GM12892 (cell line): ENCODE measurements around the gene NAXE.

Experiments
- DNase-seq: peaks from one replicate; pipeline ENCODE4 v3.0.0; 2011; ENCODE audit not compliant: insufficient read length
- FAIRE-seq: peaks from 2 replicates; lab custom pipeline; 2011; peaks lifted over from hg19 to GRCh38; lab: Jason Lieb, UNC
- POLR2A ChIP-seq: IDR thresholded peaks from 2 replicates; pipeline ENCODE4 v1.6.1; 2011; ENCODE audit warnings: low read depth, low read length, control low read depth
- POLR2AphosphoS5 ChIP-seq: IDR thresholded peaks from 2 replicates; pipeline ENCODE4 v1.6.1; 2011; ENCODE audit warnings: low read depth, low read length, control low read depth
- TAF1 ChIP-seq: IDR thresholded peaks from 2 replicates; pipeline ENCODE4 v1.6.1; 2011; ENCODE audit warnings: low read depth, mild to moderate bottlenecking, control low read depth, low read length, borderline replicate concordance

Gene NAXE

DNA sequence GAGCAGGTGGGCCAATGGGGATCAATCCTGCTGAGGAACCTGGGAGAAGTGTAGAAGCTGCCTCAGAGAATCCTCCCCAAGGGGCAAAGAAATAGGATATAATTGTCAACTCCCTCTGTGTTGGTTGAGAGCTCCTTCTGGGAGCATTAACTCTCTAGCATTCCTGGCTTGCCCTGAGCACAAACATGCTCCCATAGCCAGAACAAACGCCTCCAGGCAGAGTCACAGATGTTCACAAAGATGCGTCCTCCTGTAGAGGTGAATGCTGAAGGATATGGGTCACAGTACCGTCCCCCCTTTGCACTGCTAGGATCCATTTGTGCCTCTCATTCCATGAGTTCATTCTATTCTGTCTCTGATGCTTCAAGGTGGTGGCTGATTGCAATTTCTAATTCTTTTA is 40.8 kb downstream of the NAXE start:
- TF ChIP-seq POLR2A (no peak), POLR2AphosphoS5 (no peak), TAF1 (no peak)
- DNase-seq (no peak), FAIRE-seq (no peak)

DNA sequence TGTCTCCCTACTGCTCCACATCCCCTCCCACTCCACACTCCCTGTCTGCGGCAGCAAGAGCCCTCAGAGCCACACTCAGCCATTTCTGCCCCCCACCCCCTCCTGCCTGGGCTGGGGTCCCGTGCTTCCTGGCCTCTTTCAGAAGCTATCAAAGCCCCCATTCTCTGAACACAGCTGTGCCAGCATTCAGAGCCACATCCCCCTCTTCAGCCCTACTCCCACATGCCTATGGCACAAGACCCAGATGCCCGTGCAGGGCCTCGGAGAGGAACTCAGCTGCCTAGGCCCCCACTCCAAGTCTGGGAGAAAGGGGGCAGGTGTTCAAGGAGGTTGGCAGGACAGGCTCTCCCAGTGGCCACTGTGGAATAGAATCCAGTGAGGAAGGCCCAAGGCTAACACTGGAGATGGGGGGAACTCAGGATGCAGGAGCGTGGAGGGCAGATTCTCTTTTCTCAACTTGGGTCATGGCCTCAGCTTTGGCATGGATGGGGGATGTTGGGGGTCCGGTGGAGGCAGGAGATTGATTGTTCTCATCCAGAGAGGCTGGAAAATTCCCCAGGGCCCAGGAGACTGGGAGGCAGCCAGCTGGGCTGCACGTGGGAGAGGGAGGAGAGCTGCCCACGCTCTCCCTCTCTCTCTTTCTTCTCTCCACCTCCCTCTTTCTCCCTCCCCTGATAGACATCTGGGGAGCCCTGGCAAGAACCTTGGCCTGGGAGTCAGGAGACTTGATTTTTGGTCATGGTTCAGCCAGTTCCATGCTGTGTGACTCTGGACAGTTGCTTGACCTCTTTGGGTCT is 46.8 kb downstream of the NAXE start:
- no peak for DNase-seq
- no peak for TF ChIP-seq TAF1
- TF ChIP-seq POLR2A, result no peak
- TF ChIP-seq POLR2AphosphoS5, result no peak
- FAIRE-seq, result no peak

DNA sequence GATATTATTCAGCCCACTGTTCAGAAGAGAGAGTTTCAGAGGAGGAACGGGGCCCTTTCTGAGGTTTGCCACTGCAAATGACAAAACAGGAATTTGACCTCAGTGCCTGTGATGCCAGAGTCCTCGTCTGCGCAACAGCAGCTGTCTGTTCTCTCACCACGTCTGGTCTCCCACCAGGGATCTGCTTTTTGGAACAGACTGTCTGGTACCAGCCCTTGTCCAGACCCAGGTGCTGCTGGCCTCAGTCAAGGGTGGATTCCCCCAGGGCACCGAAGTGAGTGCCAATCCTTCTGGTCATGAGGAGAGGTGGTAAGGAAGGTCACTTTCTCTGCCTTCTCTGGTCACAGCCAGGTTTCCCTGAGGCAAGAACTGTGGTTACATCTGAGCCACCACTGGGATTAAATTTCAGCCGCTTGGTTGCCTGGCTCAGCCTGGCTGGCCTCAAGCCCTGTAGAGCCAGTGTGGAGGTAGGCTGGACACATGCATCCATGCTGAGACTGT is 48.1 kb downstream of the NAXE start:
- FAIRE-seq (no peak), DNase-seq (no peak)
- TF ChIP-seq POLR2A, result no peak
- TF ChIP-seq POLR2AphosphoS5, result no peak
- TF ChIP-seq TAF1, result no peak

DNA sequence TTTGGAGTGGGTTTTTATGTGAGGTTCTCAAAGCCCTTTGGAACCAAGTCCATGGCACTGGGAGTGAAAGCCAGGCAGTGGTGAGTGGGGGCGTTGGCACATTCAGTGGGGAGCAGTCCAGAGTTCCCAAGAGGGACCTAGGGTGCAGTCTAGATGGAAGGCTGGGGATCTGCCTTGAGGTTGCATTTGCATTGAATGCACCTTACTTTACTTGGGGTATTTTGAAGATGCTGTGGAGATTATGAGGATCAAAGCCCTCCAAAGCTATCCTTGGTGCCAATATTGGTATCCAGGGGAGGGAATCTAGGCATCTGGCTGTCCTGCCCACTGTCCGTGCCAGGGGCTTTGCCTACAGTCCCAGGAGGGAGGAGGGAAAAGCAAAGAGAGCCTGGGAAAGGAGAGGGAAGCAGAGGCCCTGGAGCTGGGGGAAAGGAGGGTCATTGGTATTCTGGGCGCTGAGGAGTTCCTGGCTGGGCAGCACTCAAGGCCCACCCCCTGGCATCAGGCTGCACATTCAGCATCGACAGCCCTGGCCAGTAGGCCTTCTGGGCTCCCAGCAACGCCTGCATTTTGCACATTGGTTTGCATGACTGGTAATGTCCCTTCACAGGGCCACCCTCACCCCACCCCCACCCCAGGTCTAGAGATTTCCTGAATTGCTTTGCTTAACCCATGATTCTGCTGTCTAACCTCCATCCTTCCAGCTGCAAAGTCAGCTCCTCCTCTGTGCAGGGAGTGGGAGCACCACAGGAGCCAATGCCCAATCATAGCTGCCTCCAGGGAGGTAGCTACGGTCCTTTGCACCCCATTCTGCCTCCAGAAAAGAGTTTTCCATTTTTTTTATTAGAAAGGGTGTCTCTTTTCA is 49.5 kb downstream of the NAXE start:
- no peak for TF ChIP-seq TAF1
- no peak for TF ChIP-seq POLR2A
- no peak for FAIRE-seq
- DNase-seq, result no peak

DNA sequence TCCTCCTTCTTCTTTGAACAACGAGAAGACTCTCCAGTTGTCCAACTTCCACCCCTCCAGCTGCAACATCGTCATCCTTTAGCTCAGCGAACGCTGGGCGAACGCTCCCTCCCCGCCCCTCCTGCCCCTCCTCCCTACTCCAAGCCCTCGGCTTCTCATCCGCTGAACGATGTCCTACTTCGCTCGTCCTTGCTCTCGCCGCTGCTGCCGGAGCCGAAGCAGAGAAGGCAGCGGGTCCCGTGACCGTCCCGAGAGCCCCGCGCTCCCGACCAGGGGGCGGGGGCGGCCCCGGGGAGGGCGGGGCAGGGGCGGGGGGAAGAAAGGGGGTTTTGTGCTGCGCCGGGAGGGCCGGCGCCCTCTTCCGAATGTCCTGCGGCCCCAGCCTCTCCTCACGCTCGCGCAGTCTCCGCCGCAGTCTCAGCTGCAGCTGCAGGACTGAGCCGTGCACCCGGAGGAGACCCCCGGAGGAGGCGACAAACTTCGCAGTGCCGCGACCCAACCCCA is 50.2 kb downstream of the NAXE start, which contains the start of gene BCAN:
Gene BCAN, plus strand, starts transcription at position 357 of the 504 bp plus-strand sequence. CDS start 3,938 bp downstream, outside the sequence.
- TF ChIP-seq POLR2AphosphoS5 (no peak), TAF1 (no peak), POLR2A (no peak)
- DNase-seq (no peak), FAIRE-seq (no peak)

DNA sequence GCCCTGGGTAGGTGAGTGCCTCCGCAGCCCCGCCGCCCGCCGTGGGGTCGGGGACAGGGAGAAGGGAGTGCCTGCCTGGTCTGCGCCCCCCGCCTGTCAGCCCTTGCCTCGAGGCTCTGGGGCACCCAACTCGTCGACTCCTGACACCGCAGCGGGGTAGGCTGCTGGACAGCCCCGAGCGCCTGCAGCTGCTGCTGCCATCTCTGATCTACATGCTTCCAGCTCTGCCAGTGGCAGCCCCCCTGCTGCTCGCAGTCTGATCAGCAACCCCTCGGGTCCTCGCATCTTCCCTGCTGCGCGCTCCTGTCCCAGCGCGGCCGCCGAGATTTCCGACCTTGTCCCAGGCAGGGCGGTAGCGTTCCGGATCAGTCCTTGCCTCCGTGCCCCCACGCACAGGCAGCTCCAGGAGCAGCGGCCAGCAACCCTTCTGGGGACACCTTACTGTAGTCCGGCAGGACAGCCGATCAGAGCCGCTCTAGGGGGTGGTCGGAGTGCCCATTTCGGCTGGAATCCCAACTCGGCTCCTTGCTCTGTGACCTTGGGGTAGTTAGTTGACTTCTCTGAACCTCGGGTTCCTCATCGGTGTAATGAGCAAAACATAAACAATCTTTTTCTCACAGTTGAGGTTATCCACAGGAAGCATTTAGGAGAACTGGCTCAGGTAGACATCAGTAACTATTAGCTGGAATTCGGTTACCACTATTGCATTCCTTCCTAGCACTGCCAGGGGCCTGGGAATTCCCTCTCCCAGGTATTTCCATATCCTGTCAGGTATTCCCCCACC is 50.9 kb downstream of the NAXE start:
- FAIRE-seq (no peak), DNase-seq (no peak)
- TF ChIP-seq TAF1 (no peak), POLR2AphosphoS5 (no peak), POLR2A (no peak)

DNA sequence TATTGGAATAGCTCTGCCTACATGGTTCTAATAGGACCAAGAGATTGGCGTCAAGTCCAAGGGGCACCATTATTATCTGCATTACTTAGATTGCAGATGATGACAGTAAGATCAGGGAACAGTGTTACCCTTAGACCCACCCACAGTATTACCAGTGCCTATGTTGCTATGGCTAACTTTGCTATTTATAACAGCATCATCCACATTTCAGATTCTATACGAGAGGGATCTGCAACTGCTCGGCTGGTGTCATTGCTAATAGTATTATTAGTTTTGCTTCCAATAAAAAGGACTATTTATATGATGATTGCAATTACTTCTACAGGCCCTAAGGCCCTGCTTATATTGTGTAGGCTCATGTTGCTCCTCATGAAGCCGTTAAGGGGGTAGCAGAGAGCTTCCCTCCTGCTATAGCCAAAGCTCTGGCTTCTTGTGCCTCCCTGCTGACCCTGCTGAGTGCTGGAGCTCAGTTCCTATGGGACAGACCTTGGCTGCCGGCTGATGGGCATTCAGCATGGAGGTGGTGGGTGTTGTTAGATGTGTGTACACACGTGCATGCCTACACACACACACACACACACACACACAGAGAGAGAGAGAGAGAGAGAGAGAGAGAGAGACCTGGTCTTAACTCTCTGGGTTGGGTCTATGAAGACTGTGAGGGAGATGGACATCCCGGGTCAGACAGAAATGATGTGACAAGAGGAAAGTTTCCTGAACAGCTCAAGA is 51.6 kb downstream of the NAXE start:
- DNase-seq (no peak), FAIRE-seq (no peak)
- TF ChIP-seq TAF1 (no peak), POLR2AphosphoS5 (no peak), POLR2A (no peak)

- TF ChIP-seq POLR2AphosphoS5, result no peak
- TF ChIP-seq POLR2A, result no peak
- no peak for TF ChIP-seq TAF1
- FAIRE-seq, result peak; percentile 53
- DNase-seq, result no peak
Observed at GRCh38 chr1:156643778-156644092, 52.2 kb downstream of the NAXE start.
